Anterior cingulate cortex (tissue), 58 donors: ENCODE data around the gene CIPC.

Experiments
- DNase-seq, 58 donors: peaks; one replicate each; lab custom pipeline; 2025; lab: John Stamatoyannopoulos, UW

CIPC gene

GRCh38 chr14:77099425-77100167 lies 1.5 kb downstream of the CIPC start:
- DNase-seq: peak in 3 of 58 donors; percentile 32 to 78 (median 67)

GRCh38 chr14:77100961-77101360 lies 2.9 kb downstream of the CIPC start:
- no peak for DNase-seq

- DNase-seq: peak in 13 of 58 donors; percentile 19 to 67 (median 26)
Measured at GRCh38 chr14:77102154-77102553, 4.1 kb downstream of the CIPC start.

- DNase-seq: no peak
Measured at GRCh38 chr14:77103475-77103874, 5.4 kb downstream of the CIPC start.

GRCh38 chr14:77103951-77104350 lies 5.9 kb downstream of the CIPC start:
- peak in 11 of 58 donors; percentile 14 to 44 (median 25) for DNase-seq

- DNase-seq: peak in 2 of 58 donors; percentile 30 to 32
Measured at GRCh38 chr14:77104393-77104792, 6.3 kb downstream of the CIPC start.

GRCh38 chr14:77105145-77105939 lies 7.3 kb downstream of the CIPC start:
- DNase-seq: peak in 33 of 58 donors; percentile 16 to 91 (median 49)

GRCh38 chr14:77106666-77107065 lies 8.6 kb downstream of the CIPC start:
- no peak for DNase-seq

- peak in 2 of 58 donors; percentile 17 to 25 for DNase-seq
Measured at GRCh38 chr14:77107228-77107627, 9.2 kb downstream of the CIPC start.

- no peak for DNase-seq
Measured at GRCh38 chr14:77108753-77109152, 10.7 kb downstream of the CIPC start.

GRCh38 chr14:77109656-77110055 lies 11.6 kb downstream of the CIPC start:
- no peak for DNase-seq

GRCh38 chr14:77110286-77110685 lies 12.2 kb downstream of the CIPC start:
- no peak for DNase-seq

- DNase-seq: peak in 40 of 58 donors; percentile 21 to 85 (median 53)
Measured at GRCh38 chr14:77111021-77111420, 13.0 kb downstream of the CIPC start.

- no peak for DNase-seq
Measured at GRCh38 chr14:77113644-77114043, 15.6 kb downstream of the CIPC start.

GRCh38 chr14:77114609-77115008 lies 16.6 kb downstream of the CIPC start:
- no peak for DNase-seq

- no peak for DNase-seq
Measured at GRCh38 chr14:77116172-77116817, 18.2 kb downstream of the CIPC start.

GRCh38 chr14:77119851-77120250 lies 21.8 kb downstream of the CIPC start:
- DNase-seq: no peak

GRCh38 chr14:77120771-77121743 lies 23.0 kb downstream of the CIPC start:
- DNase-seq: peak in 34 of 58 donors; percentile 14 to 80 (median 49)

- DNase-seq: no peak
Measured at GRCh38 chr14:77122526-77123125, 24.6 kb downstream of the CIPC start.
